Measurements from ENCODE around the gene EIF3F. TPM values are rescaled to one million over a fixed set of nuclear protein-coding genes. Genes with fewer than 3 reads are reported as not detected.

Gene EIF3F
- total RNA-seq, 1 donor from 2014 or later = 367 TPM

DNA sequence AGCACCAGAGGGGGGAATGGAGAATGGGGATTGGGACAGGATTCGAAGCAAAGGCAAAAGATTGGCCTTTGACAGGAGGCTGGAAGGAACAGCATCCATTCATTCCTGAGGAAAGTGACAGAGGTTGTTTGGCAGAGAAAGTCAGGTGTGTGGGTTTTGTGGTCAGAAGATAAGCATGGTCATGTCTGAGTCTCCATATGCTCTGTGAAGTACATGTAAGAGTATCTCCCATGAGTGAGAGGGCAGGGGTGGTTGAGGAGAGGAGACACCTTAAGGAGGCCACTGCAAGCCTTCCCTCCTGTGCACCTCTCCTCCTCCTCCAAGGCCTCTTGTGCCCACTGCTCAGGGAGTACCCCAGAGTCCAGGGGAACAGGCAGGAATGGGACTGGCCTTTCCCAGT lies 20.0 kb upstream of the EIF3F start:
- intact Hi-C loops (cut with micrococcal nuclease) = no loop called here
- DNase-seq (no peak), ATAC-seq (ENCODE audit: low read depth) (no peak)
- H3K27ac Mint-ChIP-seq = no peak overlapping the region
- TF ChIP-seq, protein P1, sequence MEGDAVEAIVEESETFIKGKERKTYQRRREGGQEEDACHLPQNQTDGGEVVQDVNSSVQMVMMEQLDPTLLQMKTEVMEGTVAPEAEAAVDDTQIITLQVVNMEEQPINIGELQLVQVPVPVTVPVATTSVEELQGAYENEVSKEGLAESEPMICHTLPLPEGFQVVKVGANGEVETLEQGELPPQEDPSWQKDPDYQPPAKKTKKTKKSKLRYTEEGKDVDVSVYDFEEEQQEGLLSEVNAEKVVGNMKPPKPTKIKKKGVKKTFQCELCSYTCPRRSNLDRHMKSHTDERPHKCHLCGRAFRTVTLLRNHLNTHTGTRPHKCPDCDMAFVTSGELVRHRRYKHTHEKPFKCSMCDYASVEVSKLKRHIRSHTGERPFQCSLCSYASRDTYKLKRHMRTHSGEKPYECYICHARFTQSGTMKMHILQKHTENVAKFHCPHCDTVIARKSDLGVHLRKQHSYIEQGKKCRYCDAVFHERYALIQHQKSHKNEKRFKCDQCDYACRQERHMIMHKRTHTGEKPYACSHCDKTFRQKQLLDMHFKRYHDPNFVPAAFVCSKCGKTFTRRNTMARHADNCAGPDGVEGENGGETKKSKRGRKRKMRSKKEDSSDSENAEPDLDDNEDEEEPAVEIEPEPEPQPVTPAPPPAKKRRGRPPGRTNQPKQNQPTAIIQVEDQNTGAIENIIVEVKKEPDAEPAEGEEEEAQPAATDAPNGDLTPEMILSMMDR (IDR thresholded peaks at IDR 0.05) = no peak
- ChIA-PET POLR2A (no interaction called here), CTCF (no interaction called here)
- no peak overlapping the region for H3K4me3 Mint-ChIP-seq
- H3K9me3 Mint-ChIP-seq = no peaks in the 10 kb centered on the region
- no peaks in the 10 kb centered on the region for H3K36me3 Mint-ChIP-seq (ENCODE audit: low read depth)
- no peaks in the 10 kb centered on the region for H3K4me1 Mint-ChIP-seq
- peaks cover 23% of the 10 kb centered on the region for H3K27me3 Mint-ChIP-seq

DNA sequence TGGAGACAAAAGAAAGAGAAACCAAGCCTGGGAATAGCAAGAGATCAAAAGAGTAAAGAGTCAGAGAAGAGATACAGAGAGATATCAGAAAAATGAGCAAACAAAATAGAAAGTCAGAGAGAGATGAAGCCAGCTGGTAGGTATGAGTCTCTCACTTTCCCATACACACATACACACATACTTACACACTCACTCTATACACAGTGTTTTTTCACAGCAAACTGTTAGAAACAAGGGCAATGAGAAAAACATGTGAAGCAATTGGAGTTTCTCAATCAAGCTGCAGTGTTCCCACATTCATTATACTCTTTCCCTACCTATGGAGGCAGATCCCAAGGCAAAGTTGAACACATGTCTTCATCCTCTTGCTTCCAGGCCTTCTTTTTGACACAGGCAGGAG lies 19.3 kb upstream of the EIF3F start:
- TF ChIP-seq, protein P1 (IDR thresholded peaks at IDR 0.05) = no peak
- DNase-seq = no peak
- POLR2A ChIA-PET = no interaction called here
- H3K9me3 Mint-ChIP-seq = no peaks in the 10 kb centered on the region
- no peaks in the 10 kb centered on the region for H3K4me1 Mint-ChIP-seq
- ATAC-seq (ENCODE audit: low read depth) = no peak
- no peaks in the 10 kb centered on the region for H3K36me3 Mint-ChIP-seq (ENCODE audit: low read depth)
- no peak overlapping the region for H3K27ac Mint-ChIP-seq
- no peak overlapping the region for H3K4me3 Mint-ChIP-seq
- peaks cover 28% of the 10 kb centered on the region for H3K27me3 Mint-ChIP-seq
- intact Hi-C loops (cut with micrococcal nuclease) = no loop called here
- CTCF ChIA-PET = no interaction called here

DNA sequence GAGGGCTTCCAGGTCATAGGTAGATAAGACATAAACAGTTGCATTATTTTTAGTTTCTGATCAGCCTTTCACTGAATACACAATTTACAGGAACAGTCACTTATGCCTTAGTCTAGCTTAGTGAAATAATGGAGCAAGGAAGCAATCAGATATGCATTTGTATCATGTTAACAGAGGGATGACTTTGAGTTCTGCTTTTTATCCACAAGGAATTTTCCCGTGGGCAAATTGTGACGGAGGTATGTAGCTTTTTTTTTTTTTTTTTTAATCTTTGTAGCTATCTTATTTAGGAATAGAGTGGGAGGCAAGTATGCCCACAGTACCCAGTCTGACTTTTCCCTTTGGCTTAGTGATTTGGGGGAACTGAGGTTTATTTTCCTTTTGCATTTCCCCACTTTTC lies 18.5 kb upstream of the EIF3F start:
- Mint-ChIP-seq H3K4me1 (no peaks in the 10 kb centered on the region), H3K9me3 (no peaks in the 10 kb centered on the region), H3K4me3 (no peak overlapping the region), H3K27ac (no peak overlapping the region), H3K36me3 (ENCODE audit: low read depth) (no peaks in the 10 kb centered on the region), H3K27me3 (peaks cover 29% of the 10 kb centered on the region)
- CTCF ChIA-PET = no interaction called here
- intact Hi-C loops (cut with micrococcal nuclease) = no loop called here
- POLR2A ChIA-PET = interaction anchor here (0.7 kb wide), 1 partner anchor 103 kb away, joined by 5 read pairs; no protein-coding TSS in a partner anchor
- no peak for ATAC-seq (ENCODE audit: low read depth)
- no peak for DNase-seq
- TF ChIP-seq, protein P1 (IDR thresholded peaks at IDR 0.05) = no peak

DNA sequence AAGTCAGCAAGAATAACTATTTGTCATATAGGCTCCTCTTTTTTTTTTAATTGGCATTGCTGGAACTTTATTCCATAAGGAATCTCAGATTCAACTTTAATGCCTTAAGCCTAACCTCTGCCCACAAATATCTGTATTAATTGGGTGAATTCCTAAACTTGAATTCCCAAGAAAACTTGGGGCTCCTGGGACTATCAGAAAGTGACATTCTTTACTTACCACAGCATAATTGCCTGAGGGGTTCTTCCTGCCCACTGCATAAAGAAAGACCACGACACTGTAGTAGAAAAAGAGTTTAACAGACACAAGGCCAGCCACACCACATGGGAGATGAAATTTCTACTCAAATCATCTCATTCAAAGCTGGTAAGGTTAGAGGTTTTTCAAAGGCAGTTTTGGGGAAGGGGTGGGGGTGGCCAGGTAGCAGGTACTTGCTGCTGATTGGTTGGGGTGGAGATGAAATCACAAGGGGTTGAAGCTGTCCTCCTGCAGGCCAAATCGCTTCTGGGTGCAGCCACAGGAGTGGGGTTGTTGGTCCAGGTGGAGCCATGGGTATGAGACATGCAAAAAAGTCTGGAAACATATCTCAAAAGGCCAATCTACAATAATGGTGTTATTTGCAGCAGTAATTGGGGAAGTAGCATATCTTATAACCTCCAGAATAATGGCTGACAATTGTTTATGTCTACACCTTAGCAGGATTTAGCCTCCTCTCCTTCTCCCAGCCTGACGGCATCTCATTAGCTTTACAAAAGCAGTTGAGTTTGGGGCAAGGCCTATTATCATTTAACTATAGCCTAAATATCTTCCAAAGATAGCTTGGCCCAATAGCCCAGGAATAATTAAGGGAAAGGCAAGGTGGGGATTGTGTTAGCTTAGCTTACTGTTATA lies 17.1 kb upstream of the EIF3F start:
- Mint-ChIP-seq H3K27me3 (peaks cover 29% of the 10 kb centered on the region), H3K27ac (no peak overlapping the region), H3K9me3 (no peaks in the 10 kb centered on the region), H3K4me1 (no peaks in the 10 kb centered on the region), H3K4me3 (no peak overlapping the region), H3K36me3 (ENCODE audit: low read depth) (no peaks in the 10 kb centered on the region)
- ATAC-seq (ENCODE audit: low read depth) = no peak
- DNase-seq = no peak
- CTCF ChIA-PET = no interaction called here
- intact Hi-C loops (cut with micrococcal nuclease) = no loop called here
- POLR2A ChIA-PET = no interaction called here
- TF ChIP-seq, protein P1 (IDR thresholded peaks at IDR 0.05) = no peak

DNA sequence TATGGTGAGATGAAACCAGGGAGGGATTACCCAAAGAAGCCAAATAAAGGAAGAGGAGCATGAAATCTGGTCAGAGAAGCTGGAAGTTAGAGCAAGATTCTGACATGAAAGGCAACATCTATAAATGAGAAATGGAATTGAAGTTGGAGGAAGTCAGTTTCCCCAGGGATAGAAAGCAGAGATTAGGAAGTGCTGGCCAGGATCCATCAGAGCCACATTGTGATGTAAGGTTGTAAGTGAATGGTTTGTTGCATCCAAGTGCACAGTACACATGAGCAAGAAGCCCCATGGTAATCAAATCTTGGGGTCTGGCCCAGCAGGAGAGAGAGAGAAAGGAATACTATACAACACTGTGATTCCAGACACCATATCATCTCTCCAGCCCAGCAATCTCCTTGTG lies 15.3 kb upstream of the EIF3F start:
- DNase-seq = no peak
- ATAC-seq (ENCODE audit: low read depth) = no peak
- H3K4me1 Mint-ChIP-seq = no peaks in the 10 kb centered on the region
- POLR2A ChIA-PET = no interaction called here
- intact Hi-C loops (cut with micrococcal nuclease) = no loop called here
- CTCF ChIA-PET = no interaction called here
- TF ChIP-seq, protein P1 (IDR thresholded peaks at IDR 0.05) = no peak
- H3K36me3 Mint-ChIP-seq (ENCODE audit: low read depth) = no peaks in the 10 kb centered on the region
- no peak overlapping the region for H3K4me3 Mint-ChIP-seq
- no peaks in the 10 kb centered on the region for H3K9me3 Mint-ChIP-seq
- peaks cover 27% of the 10 kb centered on the region for H3K27me3 Mint-ChIP-seq
- H3K27ac Mint-ChIP-seq = no peak overlapping the region

Measured in activated B cell treated with CpG ODN at 0.5 μM for 24 hours (primary cell).